ENCODE results near the gene ZNF667.

ZNF667 gene

GRCh38 chr19:56476651-56477428 lies at the start of gene ZNF667:
ZNF667 (minus strand) TSS chr19:56477345; CDS start chr19:56462370, 14,975 bp downstream.
- DNase-seq (ENCODE audit: low spot score) = peak; percentile 59

GRCh38 chr19:56525214-56525860 lies 48.2 kb upstream of the ZNF667 start:
- no peak for DNase-seq (ENCODE audit: low spot score)

GRCh38 chr19:56508290-56508778 lies 31.2 kb upstream of the ZNF667 start:
- no peak for DNase-seq (ENCODE audit: low spot score)

GRCh38 chr19:56507446-56508289 lies 30.5 kb upstream of the ZNF667 start, which contains the start of gene ZNF471:
ZNF471 (plus strand) TSS chr19:56507855; CDS start chr19:56511572, 3,717 bp downstream.
- DNase-seq (ENCODE audit: low spot score) = peak; percentile 100

GRCh38 chr19:56504581-56504980 lies 27.4 kb upstream of the ZNF667 start:
- no peak for DNase-seq (ENCODE audit: low spot score)

DNA sequence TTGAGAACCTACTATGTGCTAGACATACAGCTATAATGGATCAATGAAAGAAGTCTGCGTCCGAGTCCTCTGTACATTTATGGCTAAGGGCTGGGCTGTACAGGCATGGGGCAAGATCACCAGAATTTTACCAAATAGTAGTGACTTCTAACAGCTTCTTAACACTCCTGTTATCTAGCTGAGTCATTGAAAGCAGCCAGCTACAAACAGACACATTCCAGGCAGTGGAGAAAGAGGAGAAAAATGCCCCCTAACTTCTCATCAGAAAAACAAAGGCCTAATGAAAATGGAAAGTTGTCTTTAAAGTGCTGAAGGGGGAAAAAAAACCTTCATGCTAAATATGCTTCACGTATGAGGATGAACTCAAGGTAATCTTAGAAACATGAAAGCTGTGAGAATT lies 14.3 kb upstream of the ZNF667 start:
- no peak for DNase-seq (ENCODE audit: low spot score)

- peak; percentile 95 for DNase-seq (ENCODE audit: low spot score)
These were observed 539 bp upstream of the ZNF667 start for GRCh38 chr19:56477429-56478338.

GRCh38 chr19:56476093-56476492 lies 1.1 kb downstream of the ZNF667 start:
- no peak for DNase-seq (ENCODE audit: low spot score)

GRCh38 chr19:56474308-56474707 lies 2.8 kb downstream of the ZNF667 start:
- DNase-seq (ENCODE audit: low spot score) = no peak

DNA sequence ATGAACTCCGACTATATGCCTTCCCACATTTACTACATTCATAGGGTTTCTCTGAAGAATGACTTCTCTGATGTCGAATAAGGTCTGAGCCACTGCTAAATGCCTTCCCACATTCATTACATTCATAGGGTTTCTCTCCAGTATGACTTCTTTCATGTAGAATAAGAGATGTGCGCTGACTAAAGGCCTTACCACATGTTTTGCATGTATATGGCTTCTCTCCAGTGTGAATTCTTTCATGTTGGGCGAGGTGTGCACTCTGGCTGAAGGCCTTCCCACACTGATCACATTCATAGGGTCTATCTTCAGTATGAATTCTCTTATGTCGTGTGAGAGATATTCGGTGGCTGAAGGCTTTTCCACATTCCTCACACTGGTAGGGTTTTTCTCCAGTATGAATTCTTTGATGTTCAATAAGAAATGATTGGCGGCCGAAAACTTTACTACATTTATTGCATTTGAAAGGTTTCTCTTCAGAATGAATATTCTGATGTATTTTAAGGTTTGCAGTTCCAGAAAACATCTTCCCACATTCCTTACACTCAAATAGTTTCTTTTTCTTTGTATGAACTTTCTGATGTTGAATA lies 35.8 kb downstream of the ZNF667 start:
- DNase-seq (ENCODE audit: low spot score) = no peak

GRCh38 chr19:56423985-56424353 lies 53.2 kb downstream of the ZNF667 start:
- no peak for DNase-seq (ENCODE audit: low spot score)

DNA sequence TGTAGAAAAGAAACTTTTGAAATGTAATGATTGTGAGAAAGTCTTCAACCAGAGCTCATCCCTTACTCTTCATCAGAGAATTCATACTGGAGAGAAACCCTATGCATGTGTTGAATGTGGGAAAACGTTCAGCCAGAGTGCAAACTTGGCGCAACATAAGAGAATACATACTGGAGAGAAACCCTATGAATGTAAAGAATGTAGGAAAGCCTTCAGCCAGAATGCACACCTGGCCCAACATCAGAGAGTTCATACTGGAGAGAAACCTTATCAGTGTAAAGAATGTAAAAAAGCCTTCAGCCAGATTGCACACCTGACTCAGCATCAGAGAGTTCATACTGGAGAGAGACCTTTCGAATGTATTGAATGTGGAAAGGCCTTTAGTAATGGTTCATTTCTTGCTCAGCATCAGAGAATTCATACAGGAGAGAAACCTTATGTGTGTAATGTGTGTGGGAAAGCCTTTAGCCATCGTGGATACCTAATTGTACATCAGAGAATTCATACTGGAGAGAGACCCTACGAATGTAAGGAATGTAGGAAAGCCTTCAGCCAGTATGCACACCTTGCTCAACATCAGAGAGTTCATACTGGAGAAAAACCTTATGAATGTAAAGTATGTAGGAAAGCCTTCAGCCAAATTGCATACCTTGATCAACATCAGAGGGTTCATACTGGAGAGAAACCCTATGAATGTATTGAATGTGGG lies 53.7 kb downstream of the ZNF667 start:
- DNase-seq (ENCODE audit: low spot score) = no peak

GRCh38 chr19:56405062-56405461 lies 72.1 kb downstream of the ZNF667 start:
- DNase-seq (ENCODE audit: low spot score) = peak; percentile 22

DNA sequence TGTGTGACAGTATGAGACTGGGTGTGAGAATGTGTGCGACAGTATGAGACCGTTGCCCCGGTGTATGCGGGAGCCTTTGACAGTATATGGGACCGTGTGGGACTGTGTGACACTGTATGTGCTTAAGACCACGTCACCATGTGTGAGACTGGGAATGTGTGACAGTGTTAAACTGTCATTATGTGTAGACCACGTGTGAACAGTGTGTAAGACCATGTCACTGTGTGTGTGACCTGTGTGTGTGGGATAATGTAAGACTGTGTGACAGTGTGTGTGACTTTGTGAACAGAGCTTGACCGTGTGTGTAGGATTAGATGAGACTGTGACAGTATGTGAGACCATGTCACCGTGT lies 72.5 kb downstream of the ZNF667 start:
- DNase-seq (ENCODE audit: low spot score) = no peak

GRCh38 chr19:56403764-56404704 lies 73.1 kb downstream of the ZNF667 start, which contains the start of gene ZNF583:
ZNF583 (plus strand) TSS chr19:56404332; CDS start chr19:56407115, 2,783 bp downstream.
- peak; percentile 96 for DNase-seq (ENCODE audit: low spot score)

- no peak for DNase-seq (ENCODE audit: low spot score)
These were observed 73.9 kb downstream of the ZNF667 start for GRCh38 chr19:56403261-56403660.

DNA sequence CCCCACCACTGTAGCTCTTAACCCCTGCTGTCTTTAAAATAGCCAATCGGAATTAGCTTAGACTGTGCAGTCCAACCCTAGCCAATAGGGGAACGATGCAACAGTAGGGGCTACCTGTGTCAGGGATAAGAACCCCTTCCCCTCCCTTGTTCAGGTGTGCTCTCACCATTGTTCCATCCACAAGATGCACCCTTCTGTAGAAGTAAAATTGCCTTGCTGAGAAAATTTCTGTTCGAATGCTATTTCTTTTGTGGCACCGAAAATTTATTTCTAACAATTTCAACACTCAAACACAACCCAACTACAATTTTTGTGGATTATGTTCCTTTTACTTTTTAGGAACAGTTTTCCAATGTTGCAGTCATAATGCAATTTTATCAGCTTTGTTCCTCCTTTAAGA lies 76.7 kb downstream of the ZNF667 start:
- DNase-seq (ENCODE audit: low spot score) = no peak

DNA sequence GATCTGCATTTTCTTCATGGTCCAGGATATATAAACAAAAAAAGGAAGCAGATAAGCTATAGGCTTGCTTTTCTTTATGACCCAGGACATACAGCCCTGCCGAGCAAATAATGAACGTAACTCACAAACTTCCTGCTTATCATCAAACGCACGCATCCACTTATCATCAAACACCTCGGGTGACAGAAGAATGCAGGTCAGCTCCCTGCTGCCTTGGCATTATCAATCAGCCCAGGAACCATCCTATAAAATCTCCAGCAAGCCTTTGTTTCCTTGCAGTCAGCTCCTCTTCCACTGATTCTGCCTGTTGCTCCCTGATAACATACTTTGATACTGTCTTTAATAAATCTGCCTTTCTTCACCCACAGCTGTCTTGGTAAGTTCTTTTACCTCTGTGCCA lies 78.3 kb downstream of the ZNF667 start:
- DNase-seq (ENCODE audit: low spot score) = no peak

Measured in Ammon's horn (tissue), 1 donor.